ENCODE measurements around the gene CLPTM1L.
"Not testable (repeated sequence)": the region's sequence is repeated elsewhere in the genome, so short reads cannot be mapped to it uniquely, and the experiment has no call there.

The CLPTM1L gene

GRCh38 chr5:1362242-1363015, 17.5 kb upstream of the CLPTM1L start:
- DNase-seq (ENCODE audit: low read depth in 1 of 2, low spot score in 1 of 2) = no peak

- no peak for DNase-seq (ENCODE audit: low read depth in 1 of 2, low spot score in 1 of 2)
Measured at GRCh38 chr5:1360861-1361260, 16.0 kb upstream of the CLPTM1L start.

DNA sequence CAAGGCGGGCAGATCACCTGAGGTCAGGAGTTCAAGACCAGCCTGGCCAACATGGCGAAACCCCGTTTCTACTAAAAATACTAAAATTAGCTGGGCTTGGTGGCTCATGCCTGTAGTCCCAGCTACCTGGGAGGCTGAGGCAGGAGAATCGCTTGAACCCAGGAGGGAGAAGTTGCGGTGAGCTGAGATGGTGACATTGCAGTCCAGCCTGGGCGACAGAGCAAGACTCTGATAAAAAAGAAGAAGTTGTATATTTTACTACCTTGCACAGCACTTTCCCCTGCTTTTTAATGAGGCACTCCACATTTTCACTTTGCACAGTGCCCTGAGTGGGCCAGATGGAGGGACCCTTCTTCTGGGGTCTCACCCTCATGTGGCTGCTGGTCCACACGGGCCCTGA, 15.5 kb upstream of the CLPTM1L start:
- DNase-seq (ENCODE audit: low read depth in 1 of 2, low spot score in 1 of 2) = not testable (repeated sequence)

GRCh38 chr5:1359713-1360112, 14.8 kb upstream of the CLPTM1L start:
- no peak for DNase-seq (ENCODE audit: low read depth in 1 of 2, low spot score in 1 of 2)

DNA sequence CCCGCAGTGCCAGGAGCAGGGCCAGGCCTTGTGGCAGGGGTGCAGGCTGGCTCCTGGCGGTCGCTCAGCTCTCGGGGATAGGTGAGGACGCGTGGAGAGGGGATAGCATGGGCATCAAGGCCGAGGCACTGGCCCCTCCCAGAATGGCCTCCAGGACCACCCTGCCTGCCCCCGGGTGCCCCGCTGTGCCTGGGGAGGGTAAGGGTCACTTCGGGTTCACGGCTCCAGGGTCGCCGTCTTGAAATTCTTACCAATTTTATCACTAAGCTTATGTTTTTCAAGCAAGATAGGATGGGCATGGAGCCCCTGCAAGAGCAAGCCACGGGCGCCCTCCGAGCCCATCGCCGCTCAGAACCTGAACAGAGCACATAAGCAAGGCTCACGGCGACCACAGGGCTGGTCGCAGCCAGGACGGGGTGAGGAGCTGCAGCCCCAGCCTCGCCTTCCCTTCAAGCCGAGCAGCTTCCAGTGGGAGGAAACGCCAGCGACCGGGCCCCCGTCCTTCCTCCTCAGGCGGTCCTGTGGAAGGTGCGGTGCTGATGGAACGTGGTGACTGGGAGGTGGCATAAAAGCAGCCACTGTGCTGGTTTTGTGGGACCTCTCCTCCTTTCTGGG, 14.2 kb upstream of the CLPTM1L start:
- no peak for DNase-seq (ENCODE audit: low read depth in 1 of 2, low spot score in 1 of 2)

- DNase-seq (ENCODE audit: low read depth in 1 of 2, low spot score in 1 of 2) = no peak
Measured at GRCh38 chr5:1358726-1359025, 13.8 kb upstream of the CLPTM1L start.

- no peak for DNase-seq (ENCODE audit: low read depth in 1 of 2, low spot score in 1 of 2)
Measured at GRCh38 chr5:1357946-1358725, 13.2 kb upstream of the CLPTM1L start.

DNA sequence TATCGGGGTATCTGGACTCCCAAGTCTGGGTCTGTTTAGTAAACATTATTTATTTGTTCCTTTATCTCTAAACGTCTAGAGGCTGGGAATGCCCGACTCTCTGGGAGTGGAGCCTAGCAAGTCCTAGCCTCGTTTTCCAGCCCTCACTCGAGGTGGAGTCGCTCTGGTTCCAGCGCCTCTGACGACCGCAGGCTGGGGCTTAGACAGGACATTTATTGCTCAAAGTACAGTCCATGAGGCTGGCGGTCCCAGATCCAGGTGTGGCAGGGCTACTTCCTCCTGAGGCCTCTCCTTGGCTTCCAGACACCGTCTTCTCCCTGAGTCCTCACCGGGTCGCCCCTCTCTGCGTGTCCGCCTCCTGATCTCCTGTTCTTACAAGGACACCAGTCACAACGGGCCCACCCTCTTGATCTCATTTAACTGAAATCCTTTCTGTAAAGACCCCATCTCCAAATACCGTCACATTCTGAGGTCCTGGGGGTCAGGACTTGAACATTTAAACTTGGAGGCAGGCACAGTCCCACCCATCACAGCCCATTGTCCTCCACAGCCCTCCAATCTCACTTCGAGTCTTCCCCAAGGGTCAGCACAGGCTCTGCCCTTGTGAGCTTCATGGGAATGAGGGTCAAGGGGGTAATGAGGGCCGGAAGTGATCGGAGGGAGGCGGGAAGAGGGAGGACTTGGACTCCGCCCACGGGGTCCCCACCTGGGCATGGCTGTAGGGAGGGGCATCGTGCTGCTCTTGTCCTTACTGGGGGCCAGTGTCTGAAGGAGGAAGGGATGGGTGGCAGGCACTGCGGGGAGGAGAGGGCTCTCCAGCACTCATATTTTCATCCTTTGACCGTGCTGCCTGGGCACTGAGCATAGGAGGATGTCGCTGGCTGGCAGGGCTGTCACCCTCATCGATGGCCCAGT, 12.2 kb upstream of the CLPTM1L start:
- DNase-seq (ENCODE audit: low read depth in 1 of 2, low spot score in 1 of 2) = no peak

DNA sequence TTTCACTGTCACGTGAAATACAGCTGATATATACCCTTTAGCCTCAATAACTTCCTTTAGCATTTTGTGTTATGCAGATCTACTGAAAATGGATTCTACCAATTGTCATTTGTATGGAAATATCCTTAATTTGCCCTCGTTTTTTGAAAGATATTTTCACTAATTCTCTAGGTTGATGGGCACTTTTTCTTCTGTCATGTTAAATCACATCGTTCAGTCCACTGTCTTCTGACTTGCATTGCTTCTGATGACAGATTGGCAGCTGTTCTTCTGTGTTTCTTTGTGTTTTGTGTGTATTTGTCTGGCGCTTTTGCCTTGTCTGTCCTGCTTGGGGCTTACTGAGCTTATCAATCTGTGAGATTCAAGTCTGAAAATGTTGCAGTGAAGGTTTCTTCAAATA, 9.7 kb upstream of the CLPTM1L start:
- DNase-seq (ENCODE audit: low read depth in 1 of 2, low spot score in 1 of 2) = no peak

GRCh38 chr5:1352231-1353219, 7.6 kb upstream of the CLPTM1L start:
- no peak for DNase-seq (ENCODE audit: low read depth in 1 of 2, low spot score in 1 of 2)

GRCh38 chr5:1351156-1351555, 6.3 kb upstream of the CLPTM1L start:
- DNase-seq (ENCODE audit: low read depth in 1 of 2, low spot score in 1 of 2) = no peak

GRCh38 chr5:1349246-1349645, 4.3 kb upstream of the CLPTM1L start:
- no peak for DNase-seq (ENCODE audit: low read depth in 1 of 2, low spot score in 1 of 2)

DNA sequence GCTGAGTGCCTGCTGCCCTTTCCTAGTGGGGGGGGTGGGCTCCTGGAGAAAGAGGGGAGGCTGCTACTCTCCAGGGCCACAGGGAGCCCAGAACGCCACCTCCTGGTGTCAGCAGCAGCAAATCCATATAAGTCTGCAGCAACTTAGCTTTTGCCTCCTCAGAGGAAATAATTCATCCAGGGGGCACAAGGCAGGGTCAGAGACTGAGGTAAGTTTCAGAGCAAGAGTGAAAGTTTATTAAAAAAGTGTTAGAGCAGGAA, 4.0 kb upstream of the CLPTM1L start:
- DNase-seq (ENCODE audit: low read depth in 1 of 2, low spot score in 1 of 2) = no peak

DNA sequence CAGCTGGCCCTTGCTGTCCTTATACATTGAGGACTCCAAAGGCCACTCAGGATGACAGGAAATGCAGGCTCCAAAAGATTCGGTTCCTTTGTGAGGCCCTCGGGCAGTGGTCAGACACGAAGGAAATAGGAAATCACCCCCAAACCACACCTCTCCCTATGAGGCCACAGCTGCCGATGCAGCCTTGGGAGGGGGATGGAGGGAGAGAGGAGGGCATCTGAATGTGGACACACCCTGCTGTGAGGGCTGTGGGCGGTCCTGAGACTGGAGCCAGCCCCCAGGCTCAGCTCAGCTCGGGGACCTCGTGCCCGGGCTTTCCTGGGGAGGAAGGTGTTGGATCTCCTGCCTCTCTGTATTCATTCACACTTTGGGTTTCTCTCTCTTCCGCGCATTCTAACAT, 2.7 kb upstream of the CLPTM1L start:
- no peak for DNase-seq (ENCODE audit: low read depth in 1 of 2, low spot score in 1 of 2)

GRCh38 chr5:1346627-1347440, 1.9 kb upstream of the CLPTM1L start:
- no peak for DNase-seq (ENCODE audit: low read depth in 1 of 2, low spot score in 1 of 2)

- no peak for DNase-seq (ENCODE audit: low read depth in 1 of 2, low spot score in 1 of 2)
Measured at GRCh38 chr5:1345876-1346626, 1.2 kb upstream of the CLPTM1L start.

DNA sequence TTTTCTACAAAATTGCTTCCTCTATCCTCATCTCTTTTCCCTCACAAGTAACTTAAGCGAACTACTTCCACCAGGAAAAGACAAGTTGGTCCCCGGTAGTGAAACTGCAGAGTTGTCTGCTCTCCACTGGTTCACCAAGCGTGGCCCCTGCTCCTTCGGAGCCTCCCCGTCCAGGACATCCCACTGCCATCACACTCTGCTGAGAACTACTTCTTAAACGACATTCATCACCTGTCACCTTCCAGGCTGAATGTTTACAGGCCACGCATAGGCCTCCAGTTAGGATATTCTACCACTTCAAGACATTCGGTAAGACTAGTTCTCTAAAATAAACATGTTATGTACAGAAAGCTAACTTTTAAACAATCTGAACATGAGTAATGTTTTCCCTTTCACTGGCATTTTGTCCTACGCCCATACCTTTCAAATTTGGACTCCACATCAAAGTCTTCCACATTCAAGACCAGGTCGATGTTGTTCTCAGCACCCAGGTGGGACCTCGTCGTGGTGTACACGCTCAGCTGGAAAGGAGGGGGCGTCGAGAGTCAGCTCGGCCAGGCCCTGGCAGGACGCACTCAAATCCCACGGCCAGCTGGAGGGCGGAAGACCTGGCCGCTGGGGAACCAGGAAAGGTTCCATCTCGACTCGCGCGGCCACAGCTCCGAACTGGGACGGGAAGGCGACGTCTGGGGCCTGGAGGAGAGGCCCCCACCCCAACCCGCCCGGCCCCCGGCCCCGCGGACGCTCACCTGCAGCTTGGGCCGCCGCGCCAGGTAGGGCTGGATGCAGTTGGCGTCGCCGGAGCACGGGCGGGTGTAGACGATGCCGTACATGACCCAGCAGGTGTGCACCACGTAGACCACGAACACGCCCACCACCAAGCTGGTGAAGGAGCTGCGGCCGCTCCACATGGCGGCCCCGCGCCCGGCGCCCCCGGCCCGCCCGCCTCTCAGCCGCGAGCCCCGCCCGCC, 683 bp downstream of the CLPTM1L start:
- DNase-seq (ENCODE audit: low read depth in 1 of 2, low spot score in 1 of 2) = no peak

GRCh38 chr5:1343315-1343751, 1.6 kb downstream of the CLPTM1L start:
- DNase-seq (ENCODE audit: low read depth in 1 of 2, low spot score in 1 of 2) = no peak
